Activated CD8-positive, alpha-beta memory T cell treated with anti-CD3 and anti-CD28 coated beads, Interleukin-2, amount 50 U/mL, for 48 hours (primary cell): Measurements from ENCODE around the gene HECTD4.
A peak's percentile ranks its signal among the peaks of the same experiment; 100 is the strongest.

Source experiments
- DNase-seq: peaks from one replicate; pipeline ENCODE4 v3.0.0-alpha.2; 2020

Gene HECTD4

GRCh38 chr12:112149596-112149995 lies 232.6 kb downstream of the HECTD4 start:
- DNase-seq: peak; percentile 22

GRCh38 chr12:112148031-112148513 lies 234.2 kb downstream of the HECTD4 start:
- no peak for DNase-seq

- no peak for DNase-seq
Observed at GRCh38 chr12:112146123-112146522, 236.1 kb downstream of the HECTD4 start.

- DNase-seq: peak; percentile 20
Observed at GRCh38 chr12:112140728-112141127, 241.5 kb downstream of the HECTD4 start.

- no peak for DNase-seq
Observed at GRCh38 chr12:112134731-112135130, 247.5 kb downstream of the HECTD4 start.

DNA sequence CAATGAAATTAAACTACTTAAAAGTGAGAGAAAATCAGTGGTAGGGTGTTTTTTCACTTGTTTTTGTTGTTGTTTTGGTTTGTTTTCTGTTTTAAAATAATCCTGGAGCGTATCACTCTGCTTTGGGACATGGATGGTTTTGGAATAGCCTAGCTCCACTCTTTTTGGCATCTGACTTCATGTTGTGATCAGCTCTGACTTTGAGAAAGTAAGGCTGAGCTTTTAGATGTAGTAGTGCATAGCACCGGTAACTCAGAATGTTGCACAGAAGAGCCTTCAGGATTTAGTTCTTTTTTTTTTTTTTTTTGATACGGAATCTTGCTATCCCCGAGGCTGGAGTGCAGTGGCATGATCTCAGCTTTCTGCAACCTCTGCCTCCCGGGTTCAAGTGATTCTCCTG lies 248.8 kb downstream of the HECTD4 start:
- DNase-seq: no peak

GRCh38 chr12:112131686-112132085 lies 250.5 kb downstream of the HECTD4 start:
- DNase-seq: no peak

DNA sequence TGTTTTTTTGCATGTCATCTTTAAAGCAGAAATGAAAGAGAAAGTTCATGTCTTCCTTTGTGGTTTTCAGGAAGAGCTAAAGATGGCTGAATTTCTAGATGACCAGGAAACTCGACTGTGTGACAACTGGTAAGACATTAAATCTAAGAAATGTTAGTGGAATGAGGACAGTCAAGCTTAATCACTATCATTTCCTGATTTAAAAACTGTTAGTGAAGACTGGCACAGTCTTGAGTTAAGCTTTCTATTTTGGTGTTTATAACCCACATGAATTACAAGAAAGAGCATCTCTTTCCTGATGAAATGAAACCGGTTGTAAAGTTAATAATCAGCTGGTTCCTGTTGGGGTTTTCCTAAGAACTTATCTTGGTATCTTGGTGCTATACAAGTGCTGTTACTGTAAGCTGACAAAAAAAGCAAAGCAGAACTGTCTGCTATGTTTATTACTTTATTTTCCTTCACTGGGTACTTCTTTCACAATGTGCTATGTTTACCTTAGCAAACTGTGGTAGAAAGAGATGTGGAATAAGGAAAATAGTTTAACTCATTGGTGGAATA lies 251.7 kb downstream of the HECTD4 start:
- DNase-seq: no peak

DNA sequence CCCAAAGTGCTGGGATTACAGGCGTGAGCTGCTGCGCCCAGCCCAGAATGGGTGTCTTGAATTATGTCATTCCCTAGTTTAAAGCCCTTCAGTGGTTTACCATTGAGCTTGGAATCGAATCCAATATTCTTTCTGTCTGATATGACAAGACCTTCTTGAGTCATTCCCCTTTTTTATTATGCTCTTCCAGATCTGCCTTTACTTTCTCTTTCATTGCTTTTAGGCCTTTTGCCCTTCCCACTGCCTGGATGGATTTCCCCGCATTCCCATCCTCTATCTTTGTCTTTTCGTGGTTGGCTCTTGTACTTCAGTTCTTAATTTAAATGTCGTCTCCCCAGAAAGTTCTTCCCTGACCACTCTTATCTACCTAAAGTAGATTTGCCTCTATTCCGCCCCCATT lies 255.3 kb downstream of the HECTD4 start:
- peak; percentile 26 for DNase-seq

GRCh38 chr12:112126000-112126438 lies 256.2 kb downstream of the HECTD4 start:
- DNase-seq: peak; percentile 60

- DNase-seq: peak; percentile 99
Observed at GRCh38 chr12:112125250-112125999, 256.8 kb downstream of the HECTD4 start, which contains the start of gene TRAFD1. Gene TRAFD1 (plus strand): TSS chr12:112125560. CDS start chr12:112130523, 4,963 bp downstream.

- DNase-seq: no peak
Observed at GRCh38 chr12:112124918-112125249, 257.3 kb downstream of the HECTD4 start.

- DNase-seq: peak; percentile 15
Observed at GRCh38 chr12:112122823-112123690, 259.2 kb downstream of the HECTD4 start.

GRCh38 chr12:112121780-112122565 lies 260.3 kb downstream of the HECTD4 start:
- DNase-seq: peak; percentile 44

DNA sequence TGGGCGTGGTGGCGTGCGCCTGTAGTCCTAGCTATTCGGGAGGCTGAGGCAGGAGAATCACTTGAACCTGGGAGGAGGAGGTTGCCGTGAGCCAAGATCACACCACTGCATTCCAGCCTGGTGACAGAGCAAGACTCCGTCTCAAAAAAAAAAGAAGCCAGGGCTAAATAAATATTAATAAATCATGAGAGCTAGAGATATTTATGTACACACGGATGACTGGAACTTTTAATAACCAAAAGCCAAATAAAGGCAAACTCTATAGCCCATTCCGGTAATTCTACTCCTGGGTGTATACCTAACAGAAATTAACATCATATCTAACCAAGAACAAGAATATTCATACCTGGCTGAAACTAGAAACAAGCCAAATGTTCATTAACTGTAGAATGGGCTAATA lies 264.5 kb downstream of the HECTD4 start:
- DNase-seq: no peak

DNA sequence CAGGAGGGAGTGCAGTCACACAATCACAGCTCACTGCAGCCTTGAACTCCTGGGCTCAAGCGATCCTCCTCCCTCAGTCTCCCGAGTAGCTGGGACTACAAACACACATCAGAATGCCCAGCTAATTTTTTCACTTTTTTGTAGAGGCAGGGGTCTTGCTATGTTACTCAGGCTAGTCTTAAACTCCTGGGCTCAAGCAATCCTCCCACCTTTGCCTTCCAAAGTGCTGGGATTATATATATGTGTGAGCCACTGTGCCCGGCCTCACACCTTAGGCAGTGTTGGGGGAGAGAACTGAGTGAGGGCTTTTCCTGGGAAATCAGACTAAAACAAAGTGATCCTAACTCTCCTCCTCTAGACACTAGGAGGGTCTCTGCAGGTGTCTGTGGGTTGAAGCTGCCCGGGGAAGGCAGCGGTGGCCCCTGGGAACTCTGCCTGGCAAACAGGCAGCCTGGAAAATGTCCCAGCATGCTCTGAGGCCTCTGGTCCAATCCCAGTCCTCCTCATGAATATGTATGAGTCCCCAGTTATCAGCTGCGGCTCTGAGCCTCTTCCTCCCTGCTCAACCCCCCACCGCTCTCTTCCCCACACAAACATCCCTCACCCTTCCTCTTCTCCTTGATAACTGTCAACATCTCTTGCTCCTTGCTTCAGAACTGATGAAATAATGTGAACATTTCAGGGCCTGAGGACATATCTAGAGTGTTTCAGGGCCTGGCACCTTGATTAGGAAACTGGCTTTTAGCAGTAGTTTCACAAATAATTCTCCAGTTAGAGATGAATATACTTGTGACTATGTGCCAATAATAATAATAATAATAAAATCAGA lies 265.8 kb downstream of the HECTD4 start:
- peak; percentile 54 for DNase-seq

DNA sequence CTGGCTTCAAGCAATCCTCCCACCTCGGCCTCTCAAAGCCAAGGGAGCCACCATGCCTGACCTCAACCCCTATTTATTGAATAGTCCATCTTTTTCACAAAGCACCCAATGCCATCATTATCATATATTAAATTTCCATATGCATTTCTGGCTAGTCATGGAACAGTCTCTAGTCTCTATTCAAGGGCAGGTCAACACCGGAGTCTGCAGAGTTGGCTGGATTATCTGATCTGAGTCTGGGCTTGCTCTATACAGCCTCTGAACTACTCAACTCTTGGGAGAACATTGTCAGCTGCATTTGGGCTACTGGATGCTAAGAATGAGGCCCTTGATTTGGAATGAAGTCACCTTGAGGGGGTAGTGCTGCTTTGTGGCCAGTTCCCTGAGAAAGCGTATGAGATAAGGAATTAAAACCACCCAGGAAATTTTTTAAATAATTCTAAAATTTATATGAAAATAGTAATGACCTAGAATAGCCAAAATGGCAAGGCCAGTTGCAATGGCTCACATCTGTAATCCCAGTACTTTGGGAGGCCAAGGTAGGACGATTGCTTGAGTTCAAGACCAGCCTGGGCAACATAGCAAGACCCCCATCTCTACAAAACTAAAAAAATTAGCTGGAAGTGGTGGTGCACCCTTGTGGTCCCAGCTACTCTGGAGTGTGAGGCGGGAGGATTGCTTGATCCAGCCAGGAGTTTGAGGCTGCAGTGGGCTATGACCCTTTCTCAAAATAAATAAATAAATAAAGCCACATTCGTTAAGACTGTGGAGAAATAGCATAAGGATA lies 266.8 kb downstream of the HECTD4 start:
- peak; percentile 1 for DNase-seq

DNA sequence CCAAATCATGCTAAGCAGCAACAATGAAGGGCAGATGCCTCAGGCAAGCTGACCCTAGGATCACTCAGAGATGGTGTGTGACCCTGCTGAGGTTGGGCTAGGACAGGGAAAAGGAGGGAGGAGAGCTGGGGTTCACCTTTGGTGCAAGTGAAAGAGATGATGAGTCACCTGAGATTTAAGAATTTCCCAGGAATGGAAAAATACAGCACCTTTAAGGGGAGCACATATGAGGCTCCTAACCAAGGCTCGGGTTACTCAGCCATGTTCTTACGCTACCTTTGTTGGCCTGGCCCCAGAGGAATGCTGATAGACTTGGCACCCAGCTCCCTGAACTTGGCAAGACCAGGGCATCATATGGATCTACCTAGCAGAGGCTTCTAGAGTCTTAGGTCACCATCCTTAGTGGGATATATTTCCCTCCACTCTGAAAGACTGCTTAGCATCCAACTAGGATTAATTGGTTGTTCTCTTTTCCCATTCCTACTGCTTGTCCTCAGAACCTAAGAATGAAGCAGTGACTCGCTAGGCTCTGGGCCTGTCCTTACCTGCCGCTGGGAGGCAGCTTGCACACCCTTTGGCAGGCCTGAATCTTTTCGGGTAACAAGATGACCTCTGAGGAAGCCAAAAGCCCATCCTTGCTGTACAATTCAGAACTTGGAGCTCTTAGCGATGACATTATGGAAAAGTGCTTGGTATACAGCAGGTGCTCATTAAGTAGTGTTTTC lies 269.7 kb downstream of the HECTD4 start:
- peak; percentile 53 for DNase-seq

DNA sequence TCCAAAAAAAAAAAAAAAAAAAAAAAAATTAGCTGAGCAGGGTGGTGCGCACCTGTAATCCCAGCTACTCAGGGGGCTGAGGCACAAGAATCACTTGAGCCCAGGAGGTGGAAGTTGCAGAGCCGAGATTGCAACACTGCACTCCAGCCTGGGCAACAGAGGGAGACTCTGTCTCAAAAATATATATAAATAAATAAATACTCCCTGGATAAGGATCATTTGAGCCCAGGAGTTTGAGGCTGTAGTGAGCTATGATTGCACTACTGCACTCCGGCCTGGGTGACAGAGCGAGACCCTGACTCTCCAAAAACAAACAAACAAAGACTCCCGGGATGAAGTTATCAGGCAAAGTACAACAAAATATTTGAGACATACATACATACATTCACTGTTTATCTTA lies 270.3 kb downstream of the HECTD4 start:
- peak; percentile 26 for DNase-seq
